Mesendoderm (in vitro differentiated cells): ENCODE results near the gene ZNF682. TPM values are rescaled to one million over a fixed set of nuclear protein-coding genes. Genes with fewer than 3 reads are reported as not detected.
A peak's percentile ranks its signal among the peaks of the same experiment; 100 is the strongest.
"Not testable (repeated sequence)": the region's sequence is repeated elsewhere in the genome, so short reads cannot be mapped to it uniquely, and the experiment has no call there.

ENCODE experiments used
- DNase-seq: peaks from one replicate; pipeline ENCODE4 v3.0.0; 2013
- H2AK5ac ChIP-seq: 2 replicates; pipeline ENCODE4 v1.6.1; 2013; ENCODE audit warnings: low read length, inconsistent platforms
- H2BK120ac ChIP-seq: 2 replicates; pipeline ENCODE4 v1.6.1; 2013; ENCODE audit warnings: low read depth, mild to moderate bottlenecking, low read length, moderate library complexity, mixed read lengths
- H2BK15ac ChIP-seq: replicated peaks from 2 replicates; pipeline ENCODE4 v1.6.1; 2013; ENCODE audit warnings: low read depth, mild to moderate bottlenecking, moderate library complexity
- H2BK5ac ChIP-seq: 2 replicates; pipeline ENCODE4 v1.6.1; 2013; ENCODE audit warnings: low read length, inconsistent platforms
- H3K18ac ChIP-seq: 2 replicates; pipeline ENCODE4 v1.6.1; 2013; ENCODE audit warnings: mild to moderate bottlenecking, low read length, mixed read lengths
- H3K23ac ChIP-seq: one replicate; pipeline ENCODE4 v1.6.1; 2013; ENCODE audit warnings: low read length
- H3K27ac ChIP-seq: 2 replicates; pipeline ENCODE4 v1.5.1; 2013; ENCODE audit warnings: low read depth, mild to moderate bottlenecking, inconsistent platforms, low read length, moderate library complexity
- H3K27me3 ChIP-seq: 2 replicates; pipeline ENCODE4 v1.6.1; 2013; ENCODE audit warnings: low read length, control low read depth, mild to moderate bottlenecking, inconsistent platforms; ENCODE audit not compliant: insufficient read depth, poor library complexity
- H3K36me3 ChIP-seq: 2 replicates; pipeline ENCODE4 v1.6.1; 2013; ENCODE audit warnings: low read length, inconsistent platforms; ENCODE audit not compliant: control insufficient read depth, insufficient read depth
- H3K4ac ChIP-seq: one replicate; pipeline ENCODE4 v1.6.1; 2013; ENCODE audit warnings: low read depth, mild to moderate bottlenecking, low read length, moderate library complexity
- H3K4me1 ChIP-seq: 2 replicates; pipeline ENCODE4 v1.6.1; 2013; ENCODE audit warnings: low read depth, low read length, inconsistent platforms; ENCODE audit not compliant: control insufficient read depth
- H3K4me2 ChIP-seq: 2 replicates; pipeline ENCODE4 v1.6.1; 2013; ENCODE audit warnings: low read length
- H3K4me3 ChIP-seq: 2 replicates; pipeline ENCODE4 v1.5.1; 2013; ENCODE audit warnings: mild to moderate bottlenecking, low read length
- H3K56ac ChIP-seq: one replicate; pipeline ENCODE4 v1.6.1; 2013; ENCODE audit warnings: low read length
- H3K79me1 ChIP-seq: 2 replicates; pipeline ENCODE4 v1.6.1; 2013; ENCODE audit warnings: low read length, inconsistent platforms
- H3K79me2 ChIP-seq: 2 replicates; pipeline ENCODE4 v1.6.1; 2013; ENCODE audit warnings: mild to moderate bottlenecking, low read length; ENCODE audit not compliant: control insufficient read depth, insufficient read depth
- H3K9ac ChIP-seq: 2 replicates; pipeline ENCODE4 v1.6.1; 2013; ENCODE audit warnings: low read length, inconsistent platforms
- H4K5ac ChIP-seq: one replicate; pipeline ENCODE4 v1.6.1; 2013; ENCODE audit warnings: low read length
- H4K8ac ChIP-seq: one replicate; pipeline ENCODE4 v1.6.1; 2013; ENCODE audit warnings: low read depth, mild to moderate bottlenecking, control low read depth, low read length, moderate library complexity
- WGBS: extraction: QIAGEN DNeasy Blood & Tissue Kit; methylation state at CpG from one replicate; pipeline ENCODE4 v1.1.7; 2013; ENCODE audit warnings: low lambda C conversion rate, missing lambda C conversion rate; ENCODE audit not compliant: insufficient coverage; ENCODE audit errors: extremely low coverage; 5-methylcytosine and 5-hydroxymethylcytosine counted together
- polyA plus RNA-seq, 2 experiments: library from polyadenylated mRNA; stranded (reverse); fragments of 200-250 nt; gene quantifications; one replicate each; pipeline ENCODE4 v1.2.3, GENCODE V29; 2013

The ZNF682 gene
- polyA plus RNA-seq (2013, experiment 1 of 2) = 13.0 TPM
- polyA plus RNA-seq (2013, experiment 2 of 2) = 13.5 TPM

DNA sequence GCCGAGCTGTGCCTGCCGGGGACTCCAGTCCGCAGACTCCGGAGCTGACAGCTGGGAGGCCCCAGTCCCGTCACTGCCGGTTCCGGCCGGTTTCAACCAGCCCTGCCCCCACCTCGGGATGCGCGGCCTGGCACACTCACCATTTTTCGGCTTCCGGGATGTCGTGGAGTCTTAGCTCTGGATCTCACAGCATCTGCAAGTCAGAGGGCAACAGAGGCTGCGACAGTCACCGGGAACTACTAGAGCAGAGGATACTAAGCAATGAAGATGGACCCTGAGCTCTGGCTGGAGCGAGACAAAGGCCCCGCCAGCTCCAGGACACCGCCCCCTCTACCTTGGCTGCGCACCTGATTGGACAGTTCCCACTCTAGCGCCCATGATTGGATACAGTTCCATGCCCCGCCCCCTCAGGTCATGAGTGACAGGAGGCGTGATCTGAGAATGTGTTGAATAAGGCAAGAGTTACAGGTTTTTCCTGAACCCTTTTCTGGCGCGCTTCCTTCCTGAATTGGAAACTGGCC, at the start of gene ZNF682:
ZNF682 (minus strand) TSS at position 303 of the 521 bp plus-strand sequence; CDS start at position 143, 160 bp downstream.
- Histone ChIP-seq H4K8ac (no peak within 1 kb of the TSS), H4K5ac (no peak within 1 kb of the TSS), H3K56ac (peak within 1 kb of the TSS; percentile 96), H2BK15ac (no peak within 1 kb of the TSS), H3K4me1 (peaks cover 3% of the 10 kb centered on the region), H3K4me2 (peak within 1 kb of the TSS; percentile 47), H3K4me3 (peak within 1 kb of the TSS; percentile 94), H3K4ac (peak within 1 kb of the TSS; percentile 45), H3K79me1 (peaks cover 6% of the 10 kb centered on the region), H2AK5ac (no peak within 1 kb of the TSS), H3K79me2 (peaks cover 12% of the 10 kb centered on the region), H3K36me3 (no peaks in the 10 kb centered on the region), H2BK120ac (no peak within 1 kb of the TSS), H3K27me3 (no peaks in the 10 kb centered on the region), H3K27ac (peak within 1 kb of the TSS; percentile 79), H3K23ac (no peak within 1 kb of the TSS), H2BK5ac (no peak within 1 kb of the TSS), H3K9ac (peak within 1 kb of the TSS; percentile 88), H3K18ac (peak within 1 kb of the TSS; percentile 82)
- peak; percentile 99 for DNase-seq
- WGBS = no CpG with 5 or more reads among the region's 25 CpGs

DNA sequence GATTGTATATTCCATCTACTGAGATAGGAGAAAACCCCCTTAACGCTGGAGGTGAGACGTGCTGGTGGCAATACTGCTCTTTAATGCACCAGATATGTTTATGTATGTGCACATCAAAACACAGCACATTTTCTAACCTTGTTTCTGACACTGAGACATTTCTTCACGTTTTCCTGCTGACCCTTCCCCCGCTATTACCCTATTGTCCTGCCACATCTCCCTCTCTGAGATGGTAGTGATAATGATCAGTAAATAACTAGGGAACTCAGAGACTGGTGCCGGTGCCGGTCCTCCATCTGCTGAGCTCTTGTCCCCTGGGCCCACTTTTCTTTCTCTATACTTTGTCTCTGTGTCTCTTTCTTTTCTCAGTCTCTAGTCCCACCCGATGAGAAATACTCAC, 43.6 kb upstream of the ZNF682 start:
- H3K4ac ChIP-seq, H3K4me3 ChIP-seq, H2BK120ac ChIP-seq, H4K8ac ChIP-seq, H2BK15ac ChIP-seq, H3K79me1 ChIP-seq, H3K9ac ChIP-seq, H3K27me3 ChIP-seq, H2AK5ac ChIP-seq, H3K23ac ChIP-seq, H3K36me3 ChIP-seq, H4K5ac ChIP-seq: not testable (repeated sequence)
- Histone ChIP-seq H3K79me2 (peaks cover 76% of the 10 kb centered on the region), H3K4me2 (peak overlapping the region; percentile 45), H3K4me1 (peaks cover 16% of the 10 kb centered on the region), H2BK5ac (peak overlapping the region; percentile 87), H3K18ac (peak overlapping the region; percentile 65), H3K56ac (peak overlapping the region; percentile 65), H3K27ac (peak overlapping the region; percentile 74)
- DNase-seq = peak; percentile 92
- no CpG with 5 or more reads among the region's 7 CpGs for WGBS

DNA sequence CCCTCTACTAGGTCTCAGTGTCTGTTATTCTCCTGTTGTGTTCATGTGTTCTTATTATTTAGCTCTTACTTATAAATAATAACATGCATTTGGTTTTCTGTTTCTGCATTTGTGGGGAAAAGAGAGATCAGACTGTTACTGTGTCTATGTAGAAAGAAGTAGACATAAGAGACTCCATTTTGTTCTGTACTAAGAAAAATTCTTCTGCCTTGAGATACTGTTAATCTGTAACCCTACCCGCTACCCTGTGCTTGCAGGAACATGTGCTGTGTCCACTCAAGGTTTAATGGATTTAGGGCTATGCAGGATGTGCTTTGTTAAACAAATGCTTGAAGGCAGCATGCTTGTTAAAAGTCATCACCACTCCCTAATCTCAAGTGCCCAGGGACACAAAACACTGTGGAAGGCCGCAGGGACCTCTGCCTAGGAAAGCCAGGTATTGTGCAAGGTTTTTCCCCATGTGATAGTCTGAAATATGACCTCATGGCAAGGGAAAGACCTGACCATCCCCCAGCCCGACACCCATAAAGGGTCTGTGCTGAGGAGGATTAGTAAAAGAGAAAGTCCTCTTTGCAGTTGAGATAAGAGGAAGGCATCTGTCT, 43.0 kb upstream of the ZNF682 start:
- H4K5ac ChIP-seq, H3K79me1 ChIP-seq, H3K4me2 ChIP-seq, H3K4me3 ChIP-seq, H3K56ac ChIP-seq, H2BK120ac ChIP-seq, H2BK15ac ChIP-seq, H3K18ac ChIP-seq, H4K8ac ChIP-seq, H3K27me3 ChIP-seq, H3K36me3 ChIP-seq, H3K9ac ChIP-seq, H3K4ac ChIP-seq, H3K23ac ChIP-seq, H2AK5ac ChIP-seq: not testable (repeated sequence)
- Histone ChIP-seq H3K27ac (peak overlapping the region; percentile 86), H3K4me1 (peaks cover 16% of the 10 kb centered on the region), H3K79me2 (peaks cover 71% of the 10 kb centered on the region), H2BK5ac (peak overlapping the region; percentile 47)
- WGBS = no CpG with 5 or more reads among the region's 3 CpGs
- DNase-seq = peak; percentile 99

DNA sequence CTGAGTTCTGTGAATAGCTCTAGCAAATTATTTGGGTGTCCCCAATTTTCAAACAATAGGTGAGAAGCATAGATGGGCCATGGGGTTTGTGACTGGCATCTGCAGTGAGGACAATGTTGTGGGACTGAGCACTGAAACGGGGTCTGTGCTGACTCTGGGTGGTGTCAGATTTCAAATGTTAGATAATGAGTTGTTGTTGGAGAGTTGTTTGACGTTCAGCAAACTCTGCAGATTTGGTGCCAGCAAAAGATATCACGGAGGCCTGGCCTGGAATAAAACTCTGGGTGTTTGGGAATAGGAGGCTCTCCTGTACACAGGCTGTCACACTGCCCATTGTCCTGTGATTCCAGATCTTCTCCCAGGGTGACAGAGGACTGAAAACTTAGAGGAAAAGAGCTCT, 41.4 kb upstream of the ZNF682 start:
- peak overlapping the region; percentile 40 for H3K56ac ChIP-seq
- peaks cover 3% of the 10 kb centered on the region for H3K79me1 ChIP-seq
- H4K5ac ChIP-seq = no peak overlapping the region
- peak overlapping the region; percentile 86 for H3K27ac ChIP-seq
- no peak overlapping the region for H2BK15ac ChIP-seq
- H3K4me2 ChIP-seq = peak overlapping the region; percentile 59
- peaks cover 16% of the 10 kb centered on the region for H3K4me1 ChIP-seq
- H3K18ac ChIP-seq = peak overlapping the region; percentile 78
- H3K9ac ChIP-seq = peak overlapping the region; percentile 62
- H3K36me3 ChIP-seq = no peaks in the 10 kb centered on the region
- H3K27me3 ChIP-seq = no peaks in the 10 kb centered on the region
- H2BK120ac ChIP-seq = no peak overlapping the region
- no peak overlapping the region for H2AK5ac ChIP-seq
- no peak overlapping the region for H3K4me3 ChIP-seq
- no peak overlapping the region for H3K4ac ChIP-seq
- peaks cover 61% of the 10 kb centered on the region for H3K79me2 ChIP-seq
- H3K23ac ChIP-seq = no peak overlapping the region
- no peak overlapping the region for H2BK5ac ChIP-seq
- WGBS = no CpG with 5 or more reads among the region's 3 CpGs
- DNase-seq = no peak
- H4K8ac ChIP-seq = no peak overlapping the region

DNA sequence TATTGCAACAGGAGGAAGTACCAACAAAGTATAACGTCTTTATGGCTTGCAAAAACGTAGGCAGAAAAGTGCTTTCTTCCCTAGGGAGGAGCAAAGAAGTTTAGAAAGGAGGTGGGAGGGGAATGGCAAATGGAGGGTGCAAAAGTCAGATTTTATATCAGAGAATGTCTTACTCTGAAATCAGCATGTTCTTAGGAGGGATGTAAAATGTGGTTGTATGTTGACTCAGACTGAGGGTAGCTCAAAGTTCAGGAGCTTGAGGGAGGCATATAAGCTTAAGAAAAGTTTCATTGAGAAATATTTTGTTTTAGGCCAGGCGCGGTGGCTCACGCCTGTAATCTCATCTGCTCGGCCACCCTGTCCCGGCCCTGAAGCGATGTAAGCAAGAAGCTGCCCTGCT, 40.2 kb upstream of the ZNF682 start:
- Histone ChIP-seq H3K27ac (no peak overlapping the region), H3K4me2 (peak overlapping the region; percentile 63), H3K79me2 (peaks cover 52% of the 10 kb centered on the region), H4K5ac (no peak overlapping the region), H3K9ac (peak overlapping the region; percentile 85), H2BK15ac (no peak overlapping the region), H3K56ac (peak overlapping the region; percentile 71), H3K4ac (no peak overlapping the region), H3K27me3 (no peaks in the 10 kb centered on the region), H3K23ac (no peak overlapping the region), H3K36me3 (no peaks in the 10 kb centered on the region), H4K8ac (no peak overlapping the region), H2AK5ac (no peak overlapping the region), H2BK5ac (no peak overlapping the region), H2BK120ac (no peak overlapping the region), H3K18ac (no peak overlapping the region), H3K4me3 (peak overlapping the region; percentile 75), H3K79me1 (peaks cover 3% of the 10 kb centered on the region), H3K4me1 (peaks cover 16% of the 10 kb centered on the region)
- DNase-seq = no peak
- no CpG with 5 or more reads among the region's 8 CpGs for WGBS
